Astrocyte (in vitro differentiated cells and primary cell): ENCODE measurements around the gene FICD. TPM values are rescaled to one million over a fixed set of nuclear protein-coding genes. Genes with fewer than 3 reads are reported as not detected.

Experiments used
- DNase-seq: peaks from one replicate; pipeline ENCODE4 v3.0.0-alpha.2; 2010; ENCODE audit warnings: low read depth
- FAIRE-seq: peaks from 2 replicates; lab custom pipeline; 2011; peaks lifted over from hg19 to GRCh38; lab: Jason Lieb, UNC
- H2AFZ ChIP-seq: 2 replicates; pipeline ENCODE4 v1.6.0; 2012; ENCODE audit warnings: low read depth, low read length, inconsistent platforms
- H3K27ac ChIP-seq: 2 replicates; pipeline ENCODE4 v1.5.1; 2011; ENCODE audit warnings: low read depth, low read length, inconsistent platforms
- H3K27me3 ChIP-seq: 2 replicates; pipeline ENCODE4 v1.6.0; 2011; ENCODE audit warnings: low read length, inconsistent platforms; ENCODE audit not compliant: insufficient read depth
- H3K36me3 ChIP-seq: 2 replicates; pipeline ENCODE4 v1.5.1; 2011; ENCODE audit warnings: low read length, inconsistent platforms; ENCODE audit not compliant: insufficient read depth
- H3K4me1 ChIP-seq: 2 replicates; pipeline ENCODE4 v1.5.1; 2011; ENCODE audit warnings: low read length, inconsistent platforms; ENCODE audit not compliant: insufficient read depth
- H3K4me2 ChIP-seq: 2 replicates; pipeline ENCODE4 v1.6.0; 2012; ENCODE audit warnings: low read length, inconsistent platforms
- H3K4me3 ChIP-seq: 2 replicates; pipeline ENCODE4 v1.5.1; 2011; ENCODE audit warnings: low read depth, mild to moderate bottlenecking, low read length, inconsistent platforms; ENCODE audit not compliant: insufficient read depth
- H3K79me2 ChIP-seq: 2 replicates; pipeline ENCODE4 v1.6.0; 2012; ENCODE audit warnings: mild to moderate bottlenecking, low read length, inconsistent platforms; ENCODE audit not compliant: insufficient read depth
- H3K9ac ChIP-seq: 2 replicates; pipeline ENCODE4 v1.6.0; 2012; ENCODE audit warnings: mild to moderate bottlenecking, low read length, inconsistent platforms
- H3K9me3 ChIP-seq: 2 replicates; pipeline ENCODE4 v1.5.1; 2012; ENCODE audit warnings: low read depth, mild to moderate bottlenecking, low read length, inconsistent platforms; ENCODE audit not compliant: insufficient read depth
- H4K20me1 ChIP-seq: 2 replicates; pipeline ENCODE4 v1.6.0; 2012; ENCODE audit warnings: low read length, inconsistent platforms; ENCODE audit not compliant: insufficient read depth
- H3K27ac Mint-ChIP-seq: one replicate; pipeline ENCODE4 v1.8.0; 2021; ENCODE audit warnings: mild to moderate bottlenecking, mixed read lengths; ENCODE audit not compliant: unreplicated experiment
- H3K27me3 Mint-ChIP-seq: one replicate; pipeline ENCODE4 v1.8.0; 2021; ENCODE audit warnings: low read depth, mixed read lengths; ENCODE audit not compliant: unreplicated experiment
- H3K36me3 Mint-ChIP-seq: one replicate; pipeline ENCODE4 v1.8.0; 2021; ENCODE audit warnings: low read depth, mixed read lengths; ENCODE audit not compliant: unreplicated experiment
- H3K4me1 Mint-ChIP-seq: one replicate; pipeline ENCODE4 v1.8.0; 2021; ENCODE audit warnings: low read depth, mixed read lengths; ENCODE audit not compliant: unreplicated experiment
- H3K4me3 Mint-ChIP-seq: one replicate; pipeline ENCODE4 v1.8.0; 2021; ENCODE audit warnings: mild to moderate bottlenecking, moderate library complexity, mixed read lengths; ENCODE audit not compliant: unreplicated experiment
- H3K9me3 Mint-ChIP-seq: one replicate; pipeline ENCODE4 v1.8.0; 2021; ENCODE audit warnings: mild to moderate bottlenecking, mixed read lengths; ENCODE audit not compliant: unreplicated experiment
- CTCF ChIP-seq: IDR thresholded peaks from 2 replicates; pipeline ENCODE4 v1.5.1; 2011; ENCODE audit warnings: low read depth, mild to moderate bottlenecking, inconsistent platforms, low read length, moderate library complexity; ENCODE audit not compliant: insufficient read depth
- EZH2 ChIP-seq: IDR thresholded peaks from 2 replicates; pipeline ENCODE4 v1.6.1; 2012; ENCODE audit warnings: mild to moderate bottlenecking, low read length, inconsistent platforms; ENCODE audit not compliant: insufficient read depth
- total RNA-seq: library from RNA; stranded (reverse); gene quantifications from 2 replicates; pipeline ENCODE4 v1.2.1, GENCODE V29; 2021

FICD gene
- total RNA-seq, 1 donor from 2014 or later: 3.5 TPM

- Mint-ChIP-seq H3K27ac (no peak overlapping the region), H3K4me3 (no peak overlapping the region), H3K4me1 (peaks cover 25% of the 10 kb centered on the region), H3K36me3 (peaks cover 3% of the 10 kb centered on the region), H3K27me3 (no peaks in the 10 kb centered on the region), H3K9me3 (no peaks in the 10 kb centered on the region)
- peaks cover 8% of the 10 kb centered on the region for H3K4me1 ChIP-seq
- peaks cover 45% of the 10 kb centered on the region for H3K36me3 ChIP-seq
- H4K20me1 ChIP-seq: peaks cover 5% of the 10 kb centered on the region
- no peak for FAIRE-seq
- no peak overlapping the region for H3K4me3 ChIP-seq
- no peak overlapping the region for H3K9ac ChIP-seq
- no peak overlapping the region for H2AFZ ChIP-seq
- H3K9me3 ChIP-seq: no peaks in the 10 kb centered on the region
- H3K79me2 ChIP-seq: peaks cover 10% of the 10 kb centered on the region
- H3K27ac ChIP-seq: no peak overlapping the region
- no peaks in the 10 kb centered on the region for H3K27me3 ChIP-seq
- no peak for DNase-seq
- no peak overlapping the region for H3K4me2 ChIP-seq
- TF ChIP-seq CTCF (no peak), EZH2 (no peak)
These were observed 53.5 kb downstream of the FICD start for GRCh38 chr12:108568338-108569154.

Other genes with a start within 250 kb of the FICD start
- gene CMKLR1, start 176.0 kb upstream of the FICD start, total RNA-seq: 0.57 and 2.2 TPM in 2 replicates
- 39.9 and 48.4 TPM in 2 replicates for gene SART3, start 45.9 kb downstream of the FICD start, total RNA-seq
- 121 and 124 TPM in 2 replicates for gene ISCU, start 47.3 kb downstream of the FICD start, total RNA-seq
- 0.91 and 1.8 TPM in 2 replicates for gene TMEM119, start 82.8 kb downstream of the FICD start, total RNA-seq
- 4.9 and 5.8 TPM in 2 replicates for gene SELPLG, start 118.6 kb downstream of the FICD start, total RNA-seq
- 364 and 391 TPM in 2 replicates for gene CORO1C, start 216.2 kb downstream of the FICD start, total RNA-seq